ENCODE data around the gene BPGM. TPM values are rescaled to one million over a fixed set of nuclear protein-coding genes. Genes with fewer than 3 reads are reported as not detected.
A peak's percentile ranks its signal among the peaks of the same experiment; 100 is the strongest.

Gene BPGM
- total and polyA plus RNA-seq, 2 experiments from 2014 or later, result 16.9 TPM

DNA sequence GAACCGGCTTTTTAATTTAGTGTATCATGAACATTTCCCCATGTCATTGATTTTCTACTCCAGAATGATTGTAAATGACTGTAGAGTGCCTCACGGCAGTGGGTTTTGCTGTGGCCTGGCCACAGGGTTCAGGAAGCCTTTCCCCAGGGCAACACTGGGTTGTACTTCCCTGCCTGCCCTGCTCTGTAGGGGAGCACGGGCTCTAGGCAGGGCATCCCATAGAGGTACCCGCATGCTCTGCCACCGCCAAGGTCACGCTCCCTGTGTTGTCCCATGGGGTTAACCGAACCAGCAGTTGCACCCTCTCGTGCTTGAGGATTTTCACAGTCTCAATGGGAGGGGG, 63.8 kb downstream of the BPGM start (continued):
- TF ChIP-seq, protein P1, sequence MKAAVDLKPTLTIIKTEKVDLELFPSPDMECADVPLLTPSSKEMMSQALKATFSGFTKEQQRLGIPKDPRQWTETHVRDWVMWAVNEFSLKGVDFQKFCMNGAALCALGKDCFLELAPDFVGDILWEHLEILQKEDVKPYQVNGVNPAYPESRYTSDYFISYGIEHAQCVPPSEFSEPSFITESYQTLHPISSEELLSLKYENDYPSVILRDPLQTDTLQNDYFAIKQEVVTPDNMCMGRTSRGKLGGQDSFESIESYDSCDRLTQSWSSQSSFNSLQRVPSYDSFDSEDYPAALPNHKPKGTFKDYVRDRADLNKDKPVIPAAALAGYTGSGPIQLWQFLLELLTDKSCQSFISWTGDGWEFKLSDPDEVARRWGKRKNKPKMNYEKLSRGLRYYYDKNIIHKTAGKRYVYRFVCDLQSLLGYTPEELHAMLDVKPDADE (IDR thresholded peaks at IDR 0.05), result no peak

DNA sequence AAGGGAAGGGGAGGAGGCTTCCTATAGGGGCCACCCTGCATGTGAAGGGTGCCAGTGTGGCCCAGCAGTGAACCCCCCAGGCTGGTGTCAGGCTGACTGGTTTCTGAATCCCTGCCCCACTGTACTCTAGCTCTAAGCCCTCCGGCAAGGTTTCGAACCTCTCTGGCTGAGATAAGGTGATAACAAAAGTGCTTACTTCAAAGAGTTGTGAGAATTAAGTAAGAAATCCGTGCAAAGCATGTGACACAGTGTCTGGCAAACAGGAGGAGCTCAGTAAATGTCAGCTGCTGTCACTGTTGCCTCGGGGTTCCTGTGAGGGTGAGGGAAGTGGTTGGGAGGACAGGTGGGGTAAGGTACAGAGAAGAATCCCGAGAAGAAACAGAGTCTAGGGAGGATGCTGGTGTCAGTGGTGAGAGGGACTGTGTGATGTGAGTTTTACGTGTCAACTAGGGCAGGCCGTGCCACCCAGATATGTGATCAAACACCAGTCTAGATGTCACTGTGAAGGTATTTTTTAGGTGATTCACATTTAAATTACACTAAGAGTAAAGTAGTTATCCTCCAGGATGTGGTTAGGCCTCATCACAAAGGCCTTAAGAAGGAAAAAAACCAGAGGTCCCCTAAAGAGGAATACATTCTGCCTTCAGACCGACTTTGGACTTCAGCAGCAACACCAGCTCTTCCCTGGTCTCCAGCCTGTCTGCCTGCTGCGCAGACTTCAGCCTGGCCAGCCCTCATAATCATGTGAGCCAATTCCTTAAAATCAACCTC, 64.4 kb downstream of the BPGM start:
- H3F3A ChIP-seq (replicated peaks; ENCODE audit: low read depth), result no peaks in the 10 kb centered on the region
- Mint-ChIP-seq H3K27me3 (ENCODE audit: insufficient read depth, low read depth, poor library complexity) (peaks cover 5% of the 10 kb centered on the region), H3K4me3 (no peak overlapping the region), H3K4me1 (peaks cover 8% of the 10 kb centered on the region), H3K9me3 (no peaks in the 10 kb centered on the region; the same call in 2 of the 3 replicates), H3K36me3 (ENCODE audit: low read depth) (no peaks in the 10 kb centered on the region), H3K27ac (no peak overlapping the region)
- H3K36me3 ChIP-seq (ENCODE audit: insufficient read depth), result no peaks in the 10 kb centered on the region
- H2AFZ ChIP-seq, result peak overlapping the region; percentile 72
- ATAC-seq (no peak; the same call in 2 of the 3 replicates), DNase-seq (ENCODE audit: low spot score) (no peak)
- H3K27me3 ChIP-seq (ENCODE audit: insufficient read depth), result no peaks in the 10 kb centered on the region
- no peaks in the 10 kb centered on the region for H3K4me1 ChIP-seq (ENCODE audit: insufficient read depth)
- no peak overlapping the region for H3K4me3 ChIP-seq
- no peaks in the 10 kb centered on the region for H4K20me1 ChIP-seq (replicated peaks; ENCODE audit: insufficient read depth)
- no peak overlapping the region for H3K4me2 ChIP-seq
- no peak for TF ChIP-seq STAT1 (IDR thresholded peaks at IDR 0.05; ENCODE audit: unreplicated experiment)
- no peak for TF ChIP-seq EZH2phosphoT487 (IDR thresholded peaks at IDR 0.05; ENCODE audit: unreplicated experiment)
- no peak for TF ChIP-seq JUNB (IDR thresholded peaks at IDR 0.05; ENCODE audit: unreplicated experiment)
- TF ChIP-seq, protein P2, sequence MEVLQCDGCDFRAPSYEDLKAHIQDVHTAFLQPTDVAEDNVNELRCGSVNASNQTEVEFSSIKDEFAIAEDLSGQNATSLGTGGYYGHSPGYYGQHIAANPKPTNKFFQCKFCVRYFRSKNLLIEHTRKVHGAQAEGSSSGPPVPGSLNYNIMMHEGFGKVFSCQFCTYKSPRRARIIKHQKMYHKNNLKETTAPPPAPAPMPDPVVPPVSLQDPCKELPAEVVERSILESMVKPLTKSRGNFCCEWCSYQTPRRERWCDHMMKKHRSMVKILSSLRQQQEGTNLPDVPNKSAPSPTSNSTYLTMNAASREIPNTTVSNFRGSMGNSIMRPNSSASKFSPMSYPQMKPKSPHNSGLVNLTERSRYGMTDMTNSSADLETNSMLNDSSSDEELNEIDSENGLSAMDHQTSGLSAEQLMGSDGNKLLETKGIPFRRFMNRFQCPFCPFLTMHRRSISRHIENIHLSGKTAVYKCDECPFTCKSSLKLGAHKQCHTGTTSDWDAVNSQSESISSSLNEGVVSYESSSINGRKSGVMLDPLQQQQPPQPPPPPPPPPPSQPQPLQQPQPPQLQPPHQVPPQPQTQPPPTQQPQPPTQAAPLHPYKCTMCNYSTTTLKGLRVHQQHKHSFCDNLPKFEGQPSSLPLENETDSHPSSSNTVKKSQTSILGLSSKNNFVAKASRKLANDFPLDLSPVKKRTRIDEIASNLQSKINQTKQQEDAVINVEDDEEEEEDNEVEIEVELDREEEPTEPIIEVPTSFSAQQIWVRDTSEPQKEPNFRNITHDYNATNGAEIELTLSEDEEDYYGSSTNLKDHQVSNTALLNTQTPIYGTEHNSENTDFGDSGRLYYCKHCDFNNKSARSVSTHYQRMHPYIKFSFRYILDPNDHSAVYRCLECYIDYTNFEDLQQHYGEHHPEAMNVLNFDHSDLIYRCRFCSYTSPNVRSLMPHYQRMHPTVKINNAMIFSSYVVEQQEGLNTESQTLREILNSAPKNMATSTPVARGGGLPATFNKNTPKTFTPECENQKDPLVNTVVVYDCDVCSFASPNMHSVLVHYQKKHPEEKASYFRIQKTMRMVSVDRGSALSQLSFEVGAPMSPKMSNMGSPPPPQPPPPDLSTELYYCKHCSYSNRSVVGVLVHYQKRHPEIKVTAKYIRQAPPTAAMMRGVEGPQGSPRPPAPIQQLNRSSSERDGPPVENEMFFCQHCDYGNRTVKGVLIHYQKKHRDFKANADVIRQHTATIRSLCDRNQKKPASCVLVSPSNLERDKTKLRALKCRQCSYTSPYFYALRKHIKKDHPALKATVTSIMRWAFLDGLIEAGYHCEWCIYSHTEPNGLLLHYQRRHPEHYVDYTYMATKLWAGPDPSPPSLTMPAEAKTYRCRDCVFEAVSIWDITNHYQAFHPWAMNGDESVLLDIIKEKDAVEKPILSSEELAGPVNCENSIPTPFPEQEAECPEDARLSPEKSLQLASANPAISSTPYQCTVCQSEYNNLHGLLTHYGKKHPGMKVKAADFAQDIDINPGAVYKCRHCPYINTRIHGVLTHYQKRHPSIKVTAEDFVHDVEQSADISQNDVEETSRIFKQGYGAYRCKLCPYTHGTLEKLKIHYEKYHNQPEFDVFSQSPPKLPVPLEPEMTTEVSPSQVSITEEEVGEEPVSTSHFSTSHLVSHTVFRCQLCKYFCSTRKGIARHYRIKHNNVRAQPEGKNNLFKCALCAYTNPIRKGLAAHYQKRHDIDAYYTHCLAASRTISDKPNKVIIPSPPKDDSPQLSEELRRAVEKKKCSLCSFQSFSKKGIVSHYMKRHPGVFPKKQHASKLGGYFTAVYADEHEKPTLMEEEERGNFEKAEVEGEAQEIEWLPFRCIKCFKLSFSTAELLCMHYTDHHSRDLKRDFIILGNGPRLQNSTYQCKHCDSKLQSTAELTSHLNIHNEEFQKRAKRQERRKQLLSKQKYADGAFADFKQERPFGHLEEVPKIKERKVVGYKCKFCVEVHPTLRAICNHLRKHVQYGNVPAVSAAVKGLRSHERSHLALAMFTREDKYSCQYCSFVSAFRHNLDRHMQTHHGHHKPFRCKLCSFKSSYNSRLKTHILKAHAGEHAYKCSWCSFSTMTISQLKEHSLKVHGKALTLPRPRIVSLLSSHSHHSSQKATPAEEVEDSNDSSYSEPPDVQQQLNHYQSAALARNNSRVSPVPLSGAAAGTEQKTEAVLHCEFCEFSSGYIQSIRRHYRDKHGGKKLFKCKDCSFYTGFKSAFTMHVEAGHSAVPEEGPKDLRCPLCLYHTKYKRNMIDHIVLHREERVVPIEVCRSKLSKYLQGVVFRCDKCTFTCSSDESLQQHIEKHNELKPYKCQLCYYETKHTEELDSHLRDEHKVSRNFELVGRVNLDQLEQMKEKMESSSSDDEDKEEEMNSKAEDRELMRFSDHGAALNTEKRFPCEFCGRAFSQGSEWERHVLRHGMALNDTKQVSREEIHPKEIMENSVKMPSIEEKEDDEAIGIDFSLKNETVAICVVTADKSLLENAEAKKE (CRISPR knock-in tag; IDR thresholded peaks at IDR 0.05), result no peak
- no peaks in the 10 kb centered on the region for H3K79me2 ChIP-seq (replicated peaks; ENCODE audit: insufficient read depth)
- H3K9me2 ChIP-seq (ENCODE audit: insufficient read depth), result no peaks in the 10 kb centered on the region
- no peak overlapping the region for H3K27ac ChIP-seq (ENCODE audit: low read depth)
